ENCODE measurements around the gene THEM4. TPM values are rescaled to one million over a fixed set of nuclear protein-coding genes. Genes with fewer than 3 reads are reported as not detected.

The THEM4 gene
- total RNA-seq, 1 experiment from 2014 or later, result 10.9 TPM

DNA sequence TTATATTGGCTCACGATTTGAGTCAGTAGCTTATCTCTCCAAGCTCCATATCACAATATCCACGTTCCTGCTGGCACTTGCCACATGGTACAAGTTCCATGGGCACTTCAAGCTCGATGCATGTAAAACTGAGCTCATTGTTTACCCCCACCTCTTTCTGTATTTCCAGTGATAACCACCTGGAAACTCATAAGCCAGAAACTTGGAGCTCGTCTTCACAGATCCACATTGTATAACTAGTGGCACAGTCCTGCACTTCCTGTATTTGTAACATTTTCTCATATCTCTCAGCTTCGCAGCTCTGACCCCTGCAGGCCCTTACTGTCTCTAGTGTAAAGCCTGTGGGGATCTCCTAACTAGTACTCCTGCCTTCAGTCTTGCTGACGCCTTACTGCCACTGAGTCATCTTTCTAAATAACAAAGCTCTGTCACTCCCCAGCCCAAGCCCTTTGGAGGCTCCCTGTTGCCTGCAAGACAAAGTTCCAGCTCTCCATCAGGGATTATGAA is 63.2 kb downstream of the THEM4 start:
- peak overlapping the region; percentile 11; the same call in 1 of the 2 replicates for H3K27ac Mint-ChIP-seq
- peaks cover 9% of the 10 kb centered on the region for H3K27me3 Mint-ChIP-seq (ENCODE audit: low read depth)
- peaks cover 13% of the 10 kb centered on the region for H3K4me1 Mint-ChIP-seq
- H3K9me3 Mint-ChIP-seq, result no peaks in the 10 kb centered on the region
- ChIA-PET CTCF (interaction anchor here (0.7 to 2.6 kb wide), 7 partner anchors 10 to 252 kb away, joined by 3 to 10 read pairs (median 4); partner anchors contain the start of gene MRPL9), POLR2A (interaction anchor here (1.4 kb wide), 1 partner anchor 9 kb away, joined by 5 read pairs; no protein-coding TSS in a partner anchor)
- DNase-seq (ENCODE audit: low spot score) (no peak), ATAC-seq (peak; percentile 90)
- peaks cover 3% of the 10 kb centered on the region for H3K36me3 Mint-ChIP-seq
- no peak for TF ChIP-seq SP1 (CRISPR knock-in tag; conservative IDR thresholded peaks at IDR 0.05)
- no peak overlapping the region for H3K4me3 Mint-ChIP-seq

DNA sequence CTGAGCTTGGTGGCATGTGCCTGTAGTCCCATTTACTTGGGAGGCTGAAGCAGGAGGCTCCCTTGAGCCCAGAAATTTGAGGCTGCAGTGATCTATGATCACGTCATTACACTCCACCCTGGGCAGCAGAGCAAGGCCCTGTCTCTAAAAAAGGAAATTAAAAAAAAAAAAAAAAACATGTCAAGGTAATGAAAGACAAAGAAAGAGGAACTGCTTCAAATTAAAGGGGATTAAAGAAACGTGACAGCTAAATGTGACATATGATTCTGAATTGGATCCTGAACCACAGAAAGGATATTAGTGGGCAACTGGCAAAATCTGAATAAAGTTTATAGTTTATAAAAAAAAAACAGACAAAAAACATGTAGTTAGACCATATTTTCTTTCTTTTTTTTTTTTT is 65.9 kb downstream of the THEM4 start:
- H3K36me3 Mint-ChIP-seq, result peaks cover 3% of the 10 kb centered on the region
- H3K27me3 Mint-ChIP-seq (ENCODE audit: low read depth), result peaks cover 18% of the 10 kb centered on the region
- H3K27ac Mint-ChIP-seq, result no peak overlapping the region
- H3K9me3 Mint-ChIP-seq, result no peaks in the 10 kb centered on the region
- TF ChIP-seq, protein P1, sequence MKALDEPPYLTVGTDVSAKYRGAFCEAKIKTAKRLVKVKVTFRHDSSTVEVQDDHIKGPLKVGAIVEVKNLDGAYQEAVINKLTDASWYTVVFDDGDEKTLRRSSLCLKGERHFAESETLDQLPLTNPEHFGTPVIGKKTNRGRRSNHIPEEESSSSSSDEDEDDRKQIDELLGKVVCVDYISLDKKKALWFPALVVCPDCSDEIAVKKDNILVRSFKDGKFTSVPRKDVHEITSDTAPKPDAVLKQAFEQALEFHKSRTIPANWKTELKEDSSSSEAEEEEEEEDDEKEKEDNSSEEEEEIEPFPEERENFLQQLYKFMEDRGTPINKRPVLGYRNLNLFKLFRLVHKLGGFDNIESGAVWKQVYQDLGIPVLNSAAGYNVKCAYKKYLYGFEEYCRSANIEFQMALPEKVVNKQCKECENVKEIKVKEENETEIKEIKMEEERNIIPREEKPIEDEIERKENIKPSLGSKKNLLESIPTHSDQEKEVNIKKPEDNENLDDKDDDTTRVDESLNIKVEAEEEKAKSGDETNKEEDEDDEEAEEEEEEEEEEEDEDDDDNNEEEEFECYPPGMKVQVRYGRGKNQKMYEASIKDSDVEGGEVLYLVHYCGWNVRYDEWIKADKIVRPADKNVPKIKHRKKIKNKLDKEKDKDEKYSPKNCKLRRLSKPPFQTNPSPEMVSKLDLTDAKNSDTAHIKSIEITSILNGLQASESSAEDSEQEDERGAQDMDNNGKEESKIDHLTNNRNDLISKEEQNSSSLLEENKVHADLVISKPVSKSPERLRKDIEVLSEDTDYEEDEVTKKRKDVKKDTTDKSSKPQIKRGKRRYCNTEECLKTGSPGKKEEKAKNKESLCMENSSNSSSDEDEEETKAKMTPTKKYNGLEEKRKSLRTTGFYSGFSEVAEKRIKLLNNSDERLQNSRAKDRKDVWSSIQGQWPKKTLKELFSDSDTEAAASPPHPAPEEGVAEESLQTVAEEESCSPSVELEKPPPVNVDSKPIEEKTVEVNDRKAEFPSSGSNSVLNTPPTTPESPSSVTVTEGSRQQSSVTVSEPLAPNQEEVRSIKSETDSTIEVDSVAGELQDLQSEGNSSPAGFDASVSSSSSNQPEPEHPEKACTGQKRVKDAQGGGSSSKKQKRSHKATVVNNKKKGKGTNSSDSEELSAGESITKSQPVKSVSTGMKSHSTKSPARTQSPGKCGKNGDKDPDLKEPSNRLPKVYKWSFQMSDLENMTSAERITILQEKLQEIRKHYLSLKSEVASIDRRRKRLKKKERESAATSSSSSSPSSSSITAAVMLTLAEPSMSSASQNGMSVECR (CRISPR knock-in tag; IDR thresholded peaks at IDR 0.05; ENCODE audit: borderline replicate concordance), result no peak
- no peak for TF ChIP-seq ZNF423 (CRISPR knock-in tag; IDR thresholded peaks at IDR 0.05)
- TF ChIP-seq JUN (CRISPR knock-in tag; IDR thresholded peaks at IDR 0.05), result no peak
- TF ChIP-seq, protein P2, sequence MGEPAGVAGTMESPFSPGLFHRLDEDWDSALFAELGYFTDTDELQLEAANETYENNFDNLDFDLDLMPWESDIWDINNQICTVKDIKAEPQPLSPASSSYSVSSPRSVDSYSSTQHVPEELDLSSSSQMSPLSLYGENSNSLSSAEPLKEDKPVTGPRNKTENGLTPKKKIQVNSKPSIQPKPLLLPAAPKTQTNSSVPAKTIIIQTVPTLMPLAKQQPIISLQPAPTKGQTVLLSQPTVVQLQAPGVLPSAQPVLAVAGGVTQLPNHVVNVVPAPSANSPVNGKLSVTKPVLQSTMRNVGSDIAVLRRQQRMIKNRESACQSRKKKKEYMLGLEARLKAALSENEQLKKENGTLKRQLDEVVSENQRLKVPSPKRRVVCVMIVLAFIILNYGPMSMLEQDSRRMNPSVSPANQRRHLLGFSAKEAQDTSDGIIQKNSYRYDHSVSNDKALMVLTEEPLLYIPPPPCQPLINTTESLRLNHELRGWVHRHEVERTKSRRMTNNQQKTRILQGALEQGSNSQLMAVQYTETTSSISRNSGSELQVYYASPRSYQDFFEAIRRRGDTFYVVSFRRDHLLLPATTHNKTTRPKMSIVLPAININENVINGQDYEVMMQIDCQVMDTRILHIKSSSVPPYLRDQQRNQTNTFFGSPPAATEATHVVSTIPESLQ (CRISPR knock-in tag; IDR thresholded peaks at IDR 0.05), result no peak
- TF ChIP-seq, protein P3, sequence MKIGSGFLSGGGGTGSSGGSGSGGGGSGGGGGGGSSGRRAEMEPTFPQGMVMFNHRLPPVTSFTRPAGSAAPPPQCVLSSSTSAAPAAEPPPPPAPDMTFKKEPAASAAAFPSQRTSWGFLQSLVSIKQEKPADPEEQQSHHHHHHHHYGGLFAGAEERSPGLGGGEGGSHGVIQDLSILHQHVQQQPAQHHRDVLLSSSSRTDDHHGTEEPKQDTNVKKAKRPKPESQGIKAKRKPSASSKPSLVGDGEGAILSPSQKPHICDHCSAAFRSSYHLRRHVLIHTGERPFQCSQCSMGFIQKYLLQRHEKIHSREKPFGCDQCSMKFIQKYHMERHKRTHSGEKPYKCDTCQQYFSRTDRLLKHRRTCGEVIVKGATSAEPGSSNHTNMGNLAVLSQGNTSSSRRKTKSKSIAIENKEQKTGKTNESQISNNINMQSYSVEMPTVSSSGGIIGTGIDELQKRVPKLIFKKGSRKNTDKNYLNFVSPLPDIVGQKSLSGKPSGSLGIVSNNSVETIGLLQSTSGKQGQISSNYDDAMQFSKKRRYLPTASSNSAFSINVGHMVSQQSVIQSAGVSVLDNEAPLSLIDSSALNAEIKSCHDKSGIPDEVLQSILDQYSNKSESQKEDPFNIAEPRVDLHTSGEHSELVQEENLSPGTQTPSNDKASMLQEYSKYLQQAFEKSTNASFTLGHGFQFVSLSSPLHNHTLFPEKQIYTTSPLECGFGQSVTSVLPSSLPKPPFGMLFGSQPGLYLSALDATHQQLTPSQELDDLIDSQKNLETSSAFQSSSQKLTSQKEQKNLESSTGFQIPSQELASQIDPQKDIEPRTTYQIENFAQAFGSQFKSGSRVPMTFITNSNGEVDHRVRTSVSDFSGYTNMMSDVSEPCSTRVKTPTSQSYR (CRISPR knock-in tag; IDR thresholded peaks at IDR 0.05), result no peak
- TF ChIP-seq FOXK1 (CRISPR knock-in tag; IDR thresholded peaks at IDR 0.05), result no peak
- TF ChIP-seq GRHL2 (CRISPR knock-in tag; IDR thresholded peaks at IDR 0.05; ENCODE audit: insufficient replicate concordance, severe bottlenecking), result no peak
- TF ChIP-seq, protein P4, sequence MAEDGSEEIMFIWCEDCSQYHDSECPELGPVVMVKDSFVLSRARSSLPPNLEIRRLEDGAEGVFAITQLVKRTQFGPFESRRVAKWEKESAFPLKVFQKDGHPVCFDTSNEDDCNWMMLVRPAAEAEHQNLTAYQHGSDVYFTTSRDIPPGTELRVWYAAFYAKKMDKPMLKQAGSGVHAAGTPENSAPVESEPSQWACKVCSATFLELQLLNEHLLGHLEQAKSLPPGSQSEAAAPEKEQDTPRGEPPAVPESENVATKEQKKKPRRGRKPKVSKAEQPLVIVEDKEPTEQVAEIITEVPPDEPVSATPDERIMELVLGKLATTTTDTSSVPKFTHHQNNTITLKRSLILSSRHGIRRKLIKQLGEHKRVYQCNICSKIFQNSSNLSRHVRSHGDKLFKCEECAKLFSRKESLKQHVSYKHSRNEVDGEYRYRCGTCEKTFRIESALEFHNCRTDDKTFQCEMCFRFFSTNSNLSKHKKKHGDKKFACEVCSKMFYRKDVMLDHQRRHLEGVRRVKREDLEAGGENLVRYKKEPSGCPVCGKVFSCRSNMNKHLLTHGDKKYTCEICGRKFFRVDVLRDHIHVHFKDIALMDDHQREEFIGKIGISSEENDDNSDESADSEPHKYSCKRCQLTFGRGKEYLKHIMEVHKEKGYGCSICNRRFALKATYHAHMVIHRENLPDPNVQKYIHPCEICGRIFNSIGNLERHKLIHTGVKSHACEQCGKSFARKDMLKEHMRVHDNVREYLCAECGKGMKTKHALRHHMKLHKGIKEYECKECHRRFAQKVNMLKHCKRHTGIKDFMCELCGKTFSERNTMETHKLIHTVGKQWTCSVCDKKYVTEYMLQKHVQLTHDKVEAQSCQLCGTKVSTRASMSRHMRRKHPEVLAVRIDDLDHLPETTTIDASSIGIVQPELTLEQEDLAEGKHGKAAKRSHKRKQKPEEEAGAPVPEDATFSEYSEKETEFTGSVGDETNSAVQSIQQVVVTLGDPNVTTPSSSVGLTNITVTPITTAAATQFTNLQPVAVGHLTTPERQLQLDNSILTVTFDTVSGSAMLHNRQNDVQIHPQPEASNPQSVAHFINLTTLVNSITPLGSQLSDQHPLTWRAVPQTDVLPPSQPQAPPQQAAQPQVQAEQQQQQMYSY (CRISPR knock-in tag; IDR thresholded peaks at IDR 0.05), result no peak
- TF ChIP-seq, protein P5, sequence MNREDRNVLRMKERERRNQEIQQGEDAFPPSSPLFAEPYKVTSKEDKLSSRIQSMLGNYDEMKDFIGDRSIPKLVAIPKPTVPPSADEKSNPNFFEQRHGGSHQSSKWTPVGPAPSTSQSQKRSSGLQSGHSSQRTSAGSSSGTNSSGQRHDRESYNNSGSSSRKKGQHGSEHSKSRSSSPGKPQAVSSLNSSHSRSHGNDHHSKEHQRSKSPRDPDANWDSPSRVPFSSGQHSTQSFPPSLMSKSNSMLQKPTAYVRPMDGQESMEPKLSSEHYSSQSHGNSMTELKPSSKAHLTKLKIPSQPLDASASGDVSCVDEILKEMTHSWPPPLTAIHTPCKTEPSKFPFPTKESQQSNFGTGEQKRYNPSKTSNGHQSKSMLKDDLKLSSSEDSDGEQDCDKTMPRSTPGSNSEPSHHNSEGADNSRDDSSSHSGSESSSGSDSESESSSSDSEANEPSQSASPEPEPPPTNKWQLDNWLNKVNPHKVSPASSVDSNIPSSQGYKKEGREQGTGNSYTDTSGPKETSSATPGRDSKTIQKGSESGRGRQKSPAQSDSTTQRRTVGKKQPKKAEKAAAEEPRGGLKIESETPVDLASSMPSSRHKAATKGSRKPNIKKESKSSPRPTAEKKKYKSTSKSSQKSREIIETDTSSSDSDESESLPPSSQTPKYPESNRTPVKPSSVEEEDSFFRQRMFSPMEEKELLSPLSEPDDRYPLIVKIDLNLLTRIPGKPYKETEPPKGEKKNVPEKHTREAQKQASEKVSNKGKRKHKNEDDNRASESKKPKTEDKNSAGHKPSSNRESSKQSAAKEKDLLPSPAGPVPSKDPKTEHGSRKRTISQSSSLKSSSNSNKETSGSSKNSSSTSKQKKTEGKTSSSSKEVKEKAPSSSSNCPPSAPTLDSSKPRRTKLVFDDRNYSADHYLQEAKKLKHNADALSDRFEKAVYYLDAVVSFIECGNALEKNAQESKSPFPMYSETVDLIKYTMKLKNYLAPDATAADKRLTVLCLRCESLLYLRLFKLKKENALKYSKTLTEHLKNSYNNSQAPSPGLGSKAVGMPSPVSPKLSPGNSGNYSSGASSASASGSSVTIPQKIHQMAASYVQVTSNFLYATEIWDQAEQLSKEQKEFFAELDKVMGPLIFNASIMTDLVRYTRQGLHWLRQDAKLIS (CRISPR knock-in tag; IDR thresholded peaks at IDR 0.05; ENCODE audit: borderline replicate concordance), result no peak
- no peak for TF ChIP-seq ZNF219 (CRISPR knock-in tag; IDR thresholded peaks at IDR 0.05; ENCODE audit: borderline replicate concordance)
- TF ChIP-seq ETV6 (CRISPR knock-in tag; IDR thresholded peaks at IDR 0.05), result no peak
- no peak for TF ChIP-seq SMAD3 (CRISPR knock-in tag; IDR thresholded peaks at IDR 0.05; ENCODE audit: borderline replicate concordance)
- ChIA-PET CTCF (interaction anchor here (2.0 kb wide), 1 partner anchor 38 kb away, joined by 5 read pairs; no protein-coding TSS in a partner anchor), POLR2A (interaction anchor here (0.7 kb wide), 1 partner anchor 55 kb away, joined by 5 read pairs; no protein-coding TSS in a partner anchor)
- DNase-seq (ENCODE audit: low spot score), result no peak
- ATAC-seq, result no peak
- H3K4me3 Mint-ChIP-seq, result no peak overlapping the region
- H3K4me1 Mint-ChIP-seq, result peaks cover 23% of the 10 kb centered on the region

Measured in WTC11 (cell line).